Measurements from ENCODE around the gene OR1K1.
"Not testable (repeated sequence)": the region's sequence is repeated elsewhere in the genome, so short reads cannot be mapped to it uniquely, and the experiment has no call there.

OR1K1 gene

GRCh38 chr9:122800066-122801060, at the start of gene OR1K1:
TSS of gene OR1K1 (plus strand) at chr9:122800123. CDS start at chr9:122800123, 0 bp downstream.
- no peak for DNase-seq (ENCODE audit: low spot score)

- DNase-seq (ENCODE audit: low spot score), result no peak
Measured at GRCh38 chr9:122754825-122755224, 45.1 kb upstream of the OR1K1 start.

DNA sequence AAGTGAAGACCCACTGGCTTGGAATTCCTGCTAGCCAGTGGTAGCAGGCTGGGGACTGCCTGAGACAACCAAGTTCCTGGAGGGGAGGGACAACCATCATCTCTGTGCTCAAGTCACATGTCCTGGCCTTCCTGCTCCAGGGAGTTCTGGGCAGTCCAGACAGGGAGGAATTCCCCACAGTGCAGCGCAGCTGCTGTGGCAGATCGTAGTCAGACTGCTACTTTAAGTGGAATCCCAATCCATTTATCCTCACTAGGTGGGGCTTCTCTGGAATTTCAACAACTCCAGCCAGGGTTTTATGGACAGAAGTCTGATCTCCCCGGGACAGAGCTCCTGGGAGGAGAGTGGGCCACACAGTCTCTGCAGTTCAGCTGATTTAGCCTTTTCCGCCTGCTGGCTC, 32.1 kb upstream of the OR1K1 start:
- DNase-seq (ENCODE audit: low spot score), result no peak

- DNase-seq (ENCODE audit: low spot score), result no peak
Measured at GRCh38 chr9:122777052-122777451, 22.9 kb upstream of the OR1K1 start.

DNA sequence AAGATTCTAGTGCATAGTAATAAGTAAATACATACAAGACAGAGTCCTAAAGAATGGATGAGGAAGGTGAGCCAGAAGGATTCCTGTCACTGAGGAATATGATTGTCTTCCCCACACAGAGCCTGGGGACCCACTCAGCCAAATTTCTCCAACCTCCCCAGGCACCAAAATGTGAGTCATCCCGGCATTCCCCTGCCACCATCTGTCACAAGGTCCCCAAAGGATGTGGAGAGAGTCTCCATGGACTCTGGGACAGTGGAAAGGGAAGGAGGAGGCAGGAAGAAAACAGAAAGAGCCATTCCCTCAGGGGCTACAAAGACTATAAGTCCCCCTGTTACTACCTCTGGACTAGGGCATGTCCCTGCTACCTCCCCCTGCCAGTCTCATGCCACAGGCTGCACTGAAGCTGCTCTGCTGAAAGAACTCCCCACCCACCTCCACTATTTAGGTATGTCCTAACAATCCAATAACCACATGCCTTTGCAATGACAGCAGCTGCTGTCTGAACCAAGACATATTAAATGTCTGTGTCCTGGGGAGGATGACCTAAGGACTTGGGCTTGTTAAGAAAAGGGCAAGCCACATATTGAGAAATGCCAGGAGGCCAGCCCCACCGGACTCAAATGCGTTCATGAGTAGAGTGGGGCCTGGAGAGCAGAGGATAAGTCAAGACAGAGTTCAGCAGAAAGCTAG, 21.8 kb upstream of the OR1K1 start:
- no peak for DNase-seq (ENCODE audit: low spot score)

DNA sequence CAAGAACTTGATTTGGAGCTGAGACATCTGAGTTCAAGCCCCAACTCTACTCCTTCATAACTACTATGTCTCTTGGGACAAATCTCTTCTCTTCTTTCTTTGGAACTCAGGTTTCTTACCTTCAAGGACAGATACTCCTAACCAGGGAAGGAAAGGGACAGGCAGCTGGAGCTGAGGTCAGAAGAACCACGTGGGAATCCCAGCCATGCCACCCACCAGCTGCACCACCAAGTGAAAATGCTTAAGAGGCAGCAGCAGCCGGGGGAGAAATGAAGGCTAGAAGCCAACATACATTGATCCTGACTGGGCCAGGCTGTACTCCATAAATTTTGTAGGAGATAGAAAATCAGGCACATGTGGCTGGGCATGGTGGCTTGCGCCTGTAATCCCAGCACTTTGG, 20.7 kb upstream of the OR1K1 start:
- no peak for DNase-seq (ENCODE audit: low spot score)

- DNase-seq (ENCODE audit: low spot score), result no peak
Measured at GRCh38 chr9:122780026-122780425, 19.9 kb upstream of the OR1K1 start.

GRCh38 chr9:122781671-122782070, 18.3 kb upstream of the OR1K1 start:
- DNase-seq (ENCODE audit: low spot score), result no peak

GRCh38 chr9:122785269-122785668, 14.7 kb upstream of the OR1K1 start:
- no peak for DNase-seq (ENCODE audit: low spot score)

GRCh38 chr9:122786338-122786737, 13.6 kb upstream of the OR1K1 start:
- DNase-seq (ENCODE audit: low spot score), result no peak

DNA sequence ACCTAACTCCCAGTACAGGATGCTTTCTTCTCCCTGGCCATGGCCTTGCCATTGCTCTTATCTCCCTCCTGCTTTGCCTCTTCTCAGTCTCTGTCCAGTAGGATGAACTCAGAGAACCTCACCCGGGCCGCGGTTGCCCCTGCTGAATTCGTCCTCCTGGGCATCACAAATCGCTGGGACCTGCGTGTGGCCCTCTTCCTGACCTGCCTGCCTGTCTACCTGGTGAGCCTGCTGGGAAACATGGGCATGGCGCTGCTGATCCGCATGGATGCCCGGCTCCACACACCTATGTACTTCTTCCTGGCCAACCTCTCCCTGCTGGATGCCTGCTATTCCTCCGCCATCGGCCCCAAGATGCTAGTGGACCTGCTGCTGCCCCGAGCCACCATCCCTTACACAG, 11.1 kb upstream of the OR1K1 start, which contains the start of gene OR5C1:
Gene OR5C1, plus strand, starts transcription at position 103 of the 400 bp plus-strand sequence. Its CDS starts 0 bp downstream, at position 103.
- DNase-seq (ENCODE audit: low spot score), result peak; percentile 30

DNA sequence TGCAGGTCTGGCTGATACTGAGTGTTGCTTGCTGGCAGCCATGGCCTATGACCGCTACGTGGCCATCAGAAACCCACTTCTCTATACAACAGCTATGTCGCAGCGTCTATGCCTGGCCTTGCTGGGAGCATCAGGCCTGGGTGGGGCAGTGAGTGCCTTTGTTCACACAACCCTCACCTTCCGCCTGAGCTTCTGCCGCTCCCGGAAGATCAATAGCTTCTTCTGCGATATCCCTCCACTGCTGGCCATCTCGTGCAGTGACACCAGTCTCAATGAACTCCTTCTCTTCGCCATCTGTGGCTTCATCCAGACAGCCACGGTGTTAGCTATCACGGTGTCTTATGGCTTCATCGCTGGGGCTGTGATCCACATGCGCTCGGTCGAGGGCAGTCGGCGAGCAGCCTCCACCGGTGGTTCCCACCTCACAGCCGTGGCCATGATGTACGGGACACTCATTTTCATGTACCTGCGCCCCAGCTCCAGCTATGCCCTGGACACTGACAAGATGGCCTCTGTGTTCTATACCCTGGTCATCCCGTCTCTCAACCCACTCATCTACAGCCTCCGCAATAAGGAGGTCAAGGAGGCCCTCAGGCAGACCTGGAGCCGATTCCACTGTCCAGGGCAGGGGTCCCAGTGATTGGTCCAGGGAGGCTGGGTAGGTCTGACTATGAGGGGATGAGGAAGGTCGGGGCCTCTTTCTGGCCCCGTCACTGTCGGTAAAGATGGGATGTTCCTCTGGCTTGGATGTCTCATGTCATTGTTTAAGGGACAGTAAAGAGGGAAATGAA, 10.5 kb upstream of the OR1K1 start:
- DNase-seq (ENCODE audit: low spot score), result peak; percentile 23

GRCh38 chr9:122791872-122792669, 7.9 kb upstream of the OR1K1 start:
- no peak for DNase-seq (ENCODE audit: low spot score)

DNA sequence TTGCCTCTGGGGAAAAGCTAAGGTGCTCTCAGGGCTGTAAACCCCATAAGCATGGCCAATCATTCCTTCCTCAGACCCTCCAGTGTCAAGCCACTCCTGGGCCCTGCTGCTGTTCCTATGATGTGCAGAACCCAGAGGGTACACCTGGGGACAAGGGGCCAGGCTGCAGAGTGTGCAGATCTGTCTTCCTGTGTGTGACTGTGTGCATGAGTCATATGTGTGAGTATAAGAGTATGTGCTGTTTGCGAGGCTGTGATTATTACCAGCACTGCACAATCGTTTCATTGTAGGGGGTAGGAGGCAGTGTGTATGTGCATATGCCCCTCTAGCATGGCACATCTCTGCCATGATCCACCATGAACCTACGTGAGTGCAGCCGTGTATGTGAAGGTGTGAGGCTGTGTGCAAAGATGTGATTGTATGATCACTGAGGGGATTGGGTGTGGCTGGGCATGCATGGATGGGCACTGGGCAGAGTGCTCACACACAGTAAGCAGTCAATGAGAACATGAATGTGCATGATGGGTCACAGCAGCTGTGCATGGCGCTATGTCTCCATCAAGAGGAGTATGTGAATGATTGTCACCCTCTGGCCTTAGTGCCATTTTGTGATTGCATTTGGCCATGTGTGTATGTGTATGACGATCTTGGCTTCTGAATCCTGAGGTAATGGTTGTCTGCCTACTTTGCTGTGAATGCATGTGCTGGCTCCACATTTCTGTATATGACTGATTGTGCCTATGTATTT, 2.4 kb upstream of the OR1K1 start:
- DNase-seq (ENCODE audit: low spot score), result no peak

DNA sequence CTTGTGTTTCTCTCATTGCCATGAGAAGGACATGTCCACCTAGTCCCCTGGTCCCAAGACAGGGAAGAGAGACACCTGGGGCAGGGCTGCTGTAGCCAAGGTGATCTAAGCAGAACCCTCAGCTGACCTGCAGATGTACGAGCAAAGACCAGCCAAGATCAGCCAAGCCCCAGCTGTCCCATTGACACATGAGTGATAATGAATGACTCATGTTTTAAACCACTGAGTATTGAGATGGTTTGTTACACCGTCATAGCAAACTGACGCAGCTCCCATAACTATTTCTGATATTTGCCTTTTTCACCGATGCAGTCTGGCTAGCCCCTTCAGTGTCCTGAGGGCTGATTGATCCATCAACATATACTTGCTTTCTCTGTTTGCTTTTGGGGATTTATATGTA, 6.7 kb downstream of the OR1K1 start:
- no peak for DNase-seq (ENCODE audit: low spot score)

DNA sequence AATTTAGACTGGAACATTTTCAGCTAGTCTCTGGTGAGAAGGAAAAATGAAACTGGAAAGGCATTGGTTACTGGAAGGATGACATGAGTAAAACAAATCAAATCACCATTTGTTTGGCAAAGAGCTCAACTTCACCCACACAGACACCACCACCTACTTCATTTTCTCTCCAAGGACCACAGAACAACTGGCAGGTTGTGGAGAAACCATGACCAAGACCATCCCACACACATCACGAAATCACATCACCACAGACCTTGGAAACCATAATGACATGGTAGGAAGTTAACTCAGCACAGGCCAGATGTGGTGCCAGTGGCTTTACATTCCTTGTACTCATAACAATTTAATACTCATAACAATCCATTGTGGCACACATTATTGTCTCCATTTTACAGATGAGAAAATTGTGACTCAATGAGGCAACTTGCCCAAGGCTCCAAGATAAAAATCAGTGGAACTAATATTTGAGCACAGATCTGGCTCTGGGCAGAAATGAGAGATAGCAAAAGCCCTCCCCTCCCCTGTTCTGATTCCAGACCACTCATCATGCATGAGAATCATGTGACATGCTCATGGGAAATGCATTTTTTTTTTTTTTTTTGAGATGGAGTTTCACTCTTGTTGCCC, 7.5 kb downstream of the OR1K1 start:
- DNase-seq (ENCODE audit: low spot score), result no peak

DNA sequence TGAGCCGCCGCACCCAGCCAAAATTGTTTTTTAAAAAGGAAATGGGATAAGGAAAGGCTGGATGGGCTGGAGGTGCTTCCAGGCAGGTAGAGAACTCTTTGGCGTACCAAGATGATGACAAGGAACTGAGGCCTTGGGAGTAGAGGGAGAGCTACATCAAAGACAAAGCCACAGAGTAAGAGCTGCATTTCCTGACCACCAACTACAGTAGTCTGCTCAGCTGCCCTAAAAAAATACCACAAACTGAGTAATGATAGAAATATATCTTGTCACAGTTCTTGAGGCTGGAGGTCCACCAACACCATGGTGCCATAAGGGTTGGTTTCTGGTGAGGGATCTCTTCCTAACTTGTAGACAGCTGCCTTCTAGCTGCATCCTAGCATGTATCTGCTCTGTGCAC, 8.2 kb downstream of the OR1K1 start:
- no peak for DNase-seq (ENCODE audit: low spot score)

DNA sequence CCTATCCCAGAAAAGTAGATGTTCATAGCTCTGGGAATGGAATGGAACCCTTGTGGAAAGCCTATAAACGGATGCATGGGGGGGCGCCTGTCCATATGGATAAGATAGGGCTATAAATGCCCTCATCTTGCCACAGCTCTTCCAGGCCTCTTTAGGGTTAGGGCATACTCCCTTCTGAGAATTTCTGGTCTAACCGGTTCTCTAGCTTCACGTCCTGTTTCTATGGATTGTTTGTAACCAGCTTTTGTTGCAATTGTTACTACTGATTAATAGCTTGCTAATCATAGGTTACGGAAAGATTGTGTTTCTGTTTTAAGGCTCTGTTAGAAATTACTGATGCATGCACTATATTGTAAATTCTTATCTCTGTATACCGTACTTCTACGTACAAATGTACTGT, 9.3 kb downstream of the OR1K1 start:
- not testable (repeated sequence) for DNase-seq (ENCODE audit: low spot score)

GRCh38 chr9:122810306-122810946, 10.5 kb downstream of the OR1K1 start:
- DNase-seq (ENCODE audit: low spot score), result no peak

DNA sequence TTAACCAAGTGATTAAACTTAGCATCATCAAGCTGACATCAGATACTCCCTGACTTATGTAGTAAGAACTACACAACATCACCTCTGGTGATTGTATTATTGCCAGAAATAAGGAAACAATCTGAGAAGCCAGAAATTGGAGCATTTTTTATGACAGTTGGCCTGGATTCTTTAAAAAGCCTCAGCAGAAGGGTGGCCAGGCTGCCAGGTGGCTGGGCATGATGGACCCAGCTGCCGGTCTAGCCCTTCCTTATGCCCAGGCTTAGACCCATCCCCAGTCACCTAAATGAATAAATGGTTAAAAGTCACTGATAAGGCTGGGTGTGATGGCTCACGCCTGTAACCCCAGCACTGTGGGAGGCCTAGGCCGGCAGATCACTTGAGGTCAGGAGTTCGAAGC, 12.8 kb downstream of the OR1K1 start:
- DNase-seq (ENCODE audit: low spot score), result no peak
